Tibial nerve (tissue), 3 donors: ENCODE measurements around the gene KCNMA1.

Source experiments
- CTCF ChIP-seq, 5 experiments: fragments of 200-600 bp in 3 of 5; fragments of 450-650 bp in 2 of 5; sonication (generic) in 3 of 5; IDR thresholded peaks; one replicate each; pipeline ENCODE4 v1.5.1; 2016 to 2019; ENCODE audit warnings: antibody characterized with exemption in 5 of 5, mild to moderate bottlenecking in 3 of 5, moderate library complexity in 2 of 5
- POLR2A ChIP-seq, 2 donors: fragments of 450-650 bp; IDR thresholded peaks; one replicate each; pipeline ENCODE4 v1.6.1; 2017; ENCODE audit warnings: antibody characterized with exemption in 2 of 2, mild to moderate bottlenecking in 2 of 2, moderate library complexity in 2 of 2

DNA sequence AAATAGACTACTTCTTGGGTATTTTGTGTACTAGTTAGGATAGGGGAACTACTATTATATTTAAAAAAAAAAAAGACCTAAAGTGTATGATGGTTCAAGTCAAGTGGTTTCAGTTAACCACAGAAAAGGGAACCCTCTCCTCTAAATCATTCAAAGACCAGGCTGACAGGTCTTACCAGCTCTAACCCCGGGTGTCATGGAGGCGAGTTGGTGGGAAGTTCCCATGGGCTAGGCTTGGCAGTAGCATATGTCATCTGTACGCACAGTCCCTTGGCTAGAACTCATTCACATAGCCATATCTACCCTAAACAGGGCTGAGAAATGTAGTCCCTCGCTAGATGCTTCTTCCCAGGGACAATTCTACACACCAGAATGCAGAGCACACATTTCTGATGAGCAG lies 37.7 kb upstream of the KCNMA1 start:
- TF ChIP-seq CTCF (IDR thresholded peaks at IDR 0.05) (no peak), POLR2A (IDR thresholded peaks at IDR 0.05) (no peak)
